ENCODE results near the gene KIF20A.
"Not testable (repeated sequence)": the region's sequence is repeated elsewhere in the genome, so short reads cannot be mapped to it uniquely, and the experiment has no call there.

Gene KIF20A

DNA sequence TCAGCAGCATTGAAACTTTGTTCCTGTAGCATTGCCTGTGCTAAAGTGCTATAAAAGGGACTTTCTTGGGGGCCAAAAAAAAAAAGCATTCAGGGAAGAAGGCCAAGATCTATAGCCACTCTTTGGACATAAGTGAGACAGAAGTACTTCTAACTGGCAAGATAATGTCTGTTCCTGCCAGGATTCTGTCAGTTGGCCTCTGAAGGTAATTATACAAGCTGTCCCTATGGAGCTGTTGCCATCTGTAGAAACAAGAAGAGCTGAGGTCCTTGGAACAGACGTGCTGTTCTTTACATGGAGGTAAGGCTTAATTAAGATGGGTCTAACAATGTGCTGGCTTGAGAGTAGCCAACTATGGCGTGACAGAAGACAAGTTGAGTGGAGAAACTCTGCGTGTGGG lies 9.7 kb downstream of the KIF20A start:
- no peak for DNase-seq

DNA sequence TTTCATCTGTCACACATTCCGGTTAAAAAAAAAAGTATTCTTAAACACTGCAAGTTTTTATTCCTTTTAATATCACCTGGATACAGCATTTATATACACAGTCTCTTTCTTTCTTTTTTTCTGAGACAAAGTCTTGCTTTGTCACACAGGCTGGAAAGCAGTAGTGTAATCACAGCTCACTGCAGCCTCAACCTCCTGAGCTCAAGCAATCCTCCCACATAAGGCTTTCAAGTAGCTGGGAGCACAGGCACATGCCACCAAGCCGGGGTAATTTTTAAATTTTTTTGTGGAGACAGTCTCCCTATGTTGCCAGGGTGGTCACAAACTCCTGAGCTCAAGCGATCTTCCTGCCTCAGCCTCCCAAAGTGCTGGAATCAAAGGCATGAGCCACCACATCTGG lies 13.9 kb downstream of the KIF20A start:
- DNase-seq: no peak

DNA sequence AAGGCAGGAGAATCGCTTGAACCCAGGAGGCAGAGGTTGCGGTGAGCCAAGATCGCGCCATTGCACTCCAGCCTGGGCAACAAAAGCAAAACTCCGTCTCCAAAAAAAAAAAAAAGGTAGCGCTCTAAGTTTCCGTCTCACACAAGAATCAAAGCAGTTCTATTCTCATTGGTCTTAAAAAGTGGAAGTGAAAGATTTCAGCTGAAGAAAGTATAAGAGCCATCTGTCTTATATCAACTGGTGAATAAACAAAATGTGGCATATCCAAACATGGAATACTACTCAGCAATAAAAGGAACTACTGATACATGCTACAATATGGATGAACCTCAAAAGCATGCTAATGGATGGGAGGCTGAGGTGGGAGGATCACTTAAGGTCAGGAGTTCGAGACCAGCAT lies 14.9 kb downstream of the KIF20A start:
- not testable (repeated sequence) for DNase-seq

DNA sequence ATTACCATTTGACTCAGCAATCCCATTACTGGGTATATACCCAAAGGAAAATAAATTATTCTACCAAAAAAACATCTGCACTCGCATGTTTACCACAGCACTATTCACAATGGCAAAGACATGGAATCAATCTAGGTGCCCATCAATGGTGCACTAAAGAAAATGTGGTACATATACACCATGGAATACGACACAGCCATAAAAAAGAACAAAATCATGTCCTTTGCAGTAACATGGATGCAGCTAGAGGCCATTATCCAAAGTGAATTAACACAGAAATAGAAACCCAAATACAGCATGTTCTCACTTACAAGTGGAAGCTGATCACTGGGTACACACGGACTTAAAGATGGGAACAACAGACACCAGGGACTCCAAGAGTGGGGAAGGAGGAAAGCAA lies 32.1 kb downstream of the KIF20A start:
- no peak for DNase-seq

DNA sequence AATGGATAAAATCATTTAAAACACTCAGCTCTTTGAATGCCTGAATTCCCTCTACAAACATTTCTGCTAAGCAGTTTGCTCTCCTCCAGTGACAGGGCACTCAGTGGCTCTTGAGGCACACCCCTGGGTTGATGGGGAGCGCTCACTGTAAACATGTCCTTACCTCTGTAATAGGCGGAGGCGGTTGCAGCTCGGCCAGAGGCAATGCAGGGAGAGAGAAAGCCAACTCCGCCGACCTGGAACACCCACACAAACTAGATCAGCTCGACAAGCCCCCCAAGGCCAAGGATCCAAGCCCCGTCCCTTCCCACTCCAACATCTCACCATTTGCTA lies 33.9 kb downstream of the KIF20A start:
- no peak for DNase-seq

DNA sequence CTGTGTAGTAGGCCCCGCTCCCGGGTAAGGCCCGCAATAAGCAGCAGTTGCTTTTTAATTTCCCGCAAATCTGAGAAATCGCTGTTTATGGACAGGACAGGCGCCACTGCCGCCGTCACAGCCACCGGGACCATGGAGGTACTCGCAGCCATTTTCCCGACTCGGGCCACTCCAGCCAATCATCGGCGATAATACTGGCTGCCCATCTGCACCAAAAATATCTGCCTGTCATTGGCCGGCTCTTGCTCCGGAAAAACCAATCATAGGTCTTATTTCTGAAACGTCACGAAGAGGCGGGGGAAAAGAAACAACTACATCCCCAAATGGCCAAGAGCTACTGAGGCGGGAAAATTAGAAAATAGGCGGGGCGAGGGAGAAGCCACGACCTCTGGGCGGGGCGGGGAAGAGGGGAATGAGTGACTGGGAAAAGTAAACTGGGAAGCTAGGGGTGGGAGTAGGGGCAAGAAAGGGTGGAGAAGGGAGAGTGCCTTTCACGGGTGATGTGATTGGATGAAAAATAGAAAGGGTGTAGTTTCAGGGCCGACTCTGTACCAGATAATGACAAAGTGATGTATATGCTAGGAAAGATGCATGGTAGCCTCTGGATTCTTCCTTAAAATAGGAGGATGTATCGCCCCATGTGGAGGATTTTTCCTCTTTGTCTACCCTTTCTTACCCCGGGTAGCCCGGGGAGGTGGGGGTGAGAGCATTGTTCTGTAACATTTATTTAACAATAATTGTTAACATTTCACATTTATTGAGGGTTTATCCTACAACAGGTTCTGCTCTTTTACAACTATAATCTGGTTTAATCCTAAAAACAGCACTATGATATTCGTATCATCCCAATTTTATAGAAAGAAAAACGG lies 34.5 kb downstream of the KIF20A start, which contains the start of gene CDC23:
TSS of gene CDC23 (minus strand) at position 163 of the 869 bp plus-strand sequence. CDS start at position 152, 11 bp downstream.
- peak; percentile 92 for DNase-seq

DNA sequence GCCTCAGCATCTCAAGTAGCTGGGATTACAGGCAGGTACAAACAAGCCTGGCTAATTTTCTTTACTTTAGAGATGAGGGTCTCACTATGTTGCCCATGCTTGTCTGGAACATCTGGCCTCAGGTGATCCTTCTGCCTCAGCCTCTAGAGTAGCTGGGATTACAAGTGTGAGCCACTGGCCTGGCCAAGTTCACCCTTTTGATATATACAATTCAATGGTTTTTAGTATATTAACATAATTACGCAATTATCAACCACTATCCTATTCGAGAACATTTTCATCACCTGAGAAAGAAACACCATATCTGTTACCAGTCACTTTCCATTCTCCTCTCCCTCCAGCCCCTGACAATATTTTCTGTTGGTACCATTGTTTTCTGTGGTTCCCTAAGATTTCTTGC lies 37.9 kb downstream of the KIF20A start:
- DNase-seq: no peak

DNA sequence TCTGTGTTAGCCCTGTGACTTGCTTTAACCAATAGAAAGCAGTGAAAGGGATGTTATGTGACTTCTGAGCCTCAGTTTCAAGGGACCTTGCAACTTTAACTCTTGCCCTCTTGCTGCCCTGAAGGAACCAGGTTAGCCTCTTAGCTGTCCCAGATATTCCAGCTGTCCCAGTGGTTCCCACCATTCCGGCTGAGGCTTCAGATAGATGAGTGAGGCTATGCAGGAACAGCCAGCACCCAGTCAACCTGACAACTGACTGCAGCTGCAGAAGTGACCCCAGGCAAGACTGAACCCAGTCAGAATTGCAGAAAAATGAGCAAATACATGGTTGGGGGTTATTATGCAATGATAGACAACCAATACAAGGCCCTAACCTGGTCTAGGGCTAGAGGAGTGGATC lies 44.6 kb downstream of the KIF20A start:
- no peak for DNase-seq

DNA sequence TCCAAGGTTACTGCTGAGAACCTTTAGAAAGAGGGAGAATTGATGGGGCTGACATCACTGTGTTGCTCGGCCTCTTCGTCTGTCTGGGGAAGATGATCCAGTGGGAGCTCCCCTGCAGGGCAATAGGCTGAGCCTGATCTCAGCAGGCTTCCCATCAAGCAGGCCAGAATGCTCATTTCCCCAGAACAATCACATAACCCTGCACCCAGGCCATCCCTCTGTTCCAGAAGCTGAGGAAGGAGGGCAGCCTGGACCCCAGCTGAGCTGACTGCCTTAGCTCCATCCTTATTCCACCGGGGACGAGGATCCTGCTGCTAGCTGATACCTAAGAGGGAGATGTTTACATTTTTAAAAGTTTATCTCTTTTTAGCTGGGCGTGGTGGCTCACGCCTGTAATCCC lies 45.8 kb downstream of the KIF20A start:
- DNase-seq: no peak

DNA sequence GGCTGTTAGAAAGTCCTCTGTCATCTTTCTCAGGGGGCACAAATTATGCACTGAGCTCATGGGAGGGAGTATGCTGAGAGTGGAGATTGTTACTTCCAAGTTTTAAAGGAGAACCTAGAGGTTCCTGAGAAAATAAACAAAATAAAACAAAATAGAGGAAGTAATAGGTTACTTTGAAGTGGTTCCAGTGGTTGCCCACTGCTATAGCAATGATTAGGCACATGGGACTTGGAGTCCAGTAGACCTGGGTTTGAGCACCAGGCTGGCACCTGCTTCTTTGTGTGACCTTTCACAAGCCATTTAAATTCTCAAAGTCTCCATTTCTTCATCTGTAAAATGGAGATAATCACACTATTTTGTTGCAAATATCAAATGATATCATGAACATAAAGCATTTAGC lies 48.0 kb downstream of the KIF20A start:
- DNase-seq: no peak

DNA sequence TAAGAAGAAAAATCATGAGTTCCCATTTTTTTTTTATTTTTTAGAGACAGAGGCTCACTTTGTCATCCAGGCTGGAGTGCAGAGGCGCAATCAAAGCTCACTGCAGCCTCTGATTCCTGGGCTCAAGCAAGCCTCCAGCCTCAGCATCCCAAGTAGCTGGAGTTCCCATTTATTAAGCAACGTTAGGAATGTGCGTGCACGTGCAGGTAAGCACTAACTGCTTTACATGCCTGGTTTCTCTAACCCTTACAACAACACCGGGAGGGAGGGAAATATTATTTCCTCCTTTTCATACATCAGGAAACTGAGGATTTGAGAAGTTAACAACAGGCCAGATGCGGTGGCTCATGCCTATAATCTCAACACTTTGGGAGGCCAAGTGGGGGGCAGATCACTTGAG lies 50.5 kb downstream of the KIF20A start:
- no peak for DNase-seq

DNA sequence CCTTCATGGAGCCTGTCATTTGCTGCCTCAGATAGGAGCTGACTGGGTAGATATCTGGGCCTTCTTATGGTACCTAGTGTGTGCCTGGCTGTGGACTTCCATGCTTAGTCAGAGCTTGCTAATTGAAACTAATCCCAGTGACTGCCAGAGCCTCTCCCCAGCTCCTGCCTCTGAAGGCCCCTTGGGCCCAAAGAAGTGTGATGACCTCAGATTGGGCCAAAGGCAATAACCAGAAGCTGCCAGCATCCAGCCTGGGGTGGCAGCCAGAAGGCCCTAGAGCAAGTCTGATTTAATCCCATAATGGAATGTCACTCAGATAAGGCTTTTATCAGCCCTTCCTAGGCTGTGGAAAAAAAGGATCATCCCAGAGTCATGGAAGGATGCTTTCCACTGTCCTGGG lies 51.3 kb downstream of the KIF20A start:
- DNase-seq: no peak

DNA sequence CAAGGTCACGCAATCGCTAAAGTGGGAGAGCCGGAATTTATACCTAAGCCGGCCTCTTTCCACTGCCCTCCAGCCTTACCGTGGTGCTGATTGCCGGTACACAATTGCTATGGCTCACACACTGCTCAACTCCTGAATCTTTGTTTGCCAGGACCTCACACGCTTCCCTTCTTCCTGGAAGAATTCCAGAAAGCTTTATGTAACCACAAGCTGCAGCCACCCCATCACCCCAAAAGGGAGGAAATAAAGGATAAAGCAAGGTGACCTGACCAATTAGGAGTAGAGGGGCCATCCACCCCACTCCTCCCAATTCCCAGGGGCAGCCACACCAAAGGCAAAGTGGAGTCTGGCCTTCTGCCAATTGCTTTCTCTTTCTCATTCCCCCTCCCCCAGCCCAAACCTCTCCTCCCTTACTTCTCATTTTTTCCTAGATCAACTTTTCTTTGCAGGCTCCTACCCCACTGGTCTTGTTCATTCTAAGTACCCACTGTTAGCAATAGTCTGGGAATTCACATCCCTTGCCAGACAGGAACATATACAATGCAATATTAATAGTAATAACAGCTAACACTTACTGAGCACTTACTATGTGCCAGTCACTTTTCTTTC lies 52.2 kb downstream of the KIF20A start:
- no peak for DNase-seq

DNA sequence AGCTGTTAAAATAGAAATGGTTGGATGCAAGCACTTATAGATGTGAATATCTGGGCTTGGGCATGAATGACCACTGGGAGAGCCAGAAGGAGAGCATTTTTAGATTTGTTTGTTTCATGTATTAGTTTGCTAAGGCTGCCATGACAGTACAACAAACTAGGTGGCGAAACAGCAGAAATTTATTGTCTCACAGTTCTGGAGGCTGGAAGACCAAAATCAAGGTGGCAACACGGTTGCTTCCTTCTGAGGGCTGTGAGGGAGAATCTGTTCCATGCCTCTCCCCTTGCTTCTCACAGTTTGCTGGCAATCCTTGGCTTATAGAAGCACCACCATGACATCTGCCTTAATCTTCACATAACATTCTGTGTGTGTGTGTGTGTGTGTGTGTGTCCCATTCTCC lies 54.4 kb downstream of the KIF20A start:
- no peak for DNase-seq

DNA sequence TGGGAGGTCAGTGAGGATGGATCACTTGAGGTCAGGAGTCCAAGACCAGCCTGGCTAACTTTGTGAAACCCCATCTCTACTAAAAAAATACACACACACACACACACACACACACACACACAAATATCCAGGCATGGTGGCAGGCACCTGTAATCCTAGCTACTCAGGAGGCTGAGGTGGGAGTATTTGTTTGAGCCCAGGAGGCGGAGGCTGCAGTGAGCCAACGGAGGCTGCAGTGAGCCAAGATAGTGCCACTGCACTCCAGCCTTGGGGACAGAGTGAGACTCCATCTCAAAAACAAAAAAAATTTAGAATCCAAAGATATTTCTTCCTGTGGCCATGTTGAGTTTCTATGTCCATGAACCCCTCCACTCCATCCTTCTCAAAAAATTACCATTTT lies 55.7 kb downstream of the KIF20A start:
- no peak for DNase-seq
